HTR-8/SVneo (cell line): ENCODE measurements around the gene GTF2A1L.
"Not testable (repeated sequence)": the region's sequence is repeated elsewhere in the genome, so short reads cannot be mapped to it uniquely, and the experiment has no call there.

Experiments
- DNase-seq: peaks from one replicate; pipeline ENCODE4 v3.0.0; 2011; ENCODE audit warnings: low spot score, mixed read lengths; ENCODE audit not compliant: insufficient read length
- FAIRE-seq: peaks from 2 replicates; lab custom pipeline; 2011; peaks lifted over from hg19 to GRCh38; lab: Jason Lieb, UNC

GTF2A1L gene

DNA sequence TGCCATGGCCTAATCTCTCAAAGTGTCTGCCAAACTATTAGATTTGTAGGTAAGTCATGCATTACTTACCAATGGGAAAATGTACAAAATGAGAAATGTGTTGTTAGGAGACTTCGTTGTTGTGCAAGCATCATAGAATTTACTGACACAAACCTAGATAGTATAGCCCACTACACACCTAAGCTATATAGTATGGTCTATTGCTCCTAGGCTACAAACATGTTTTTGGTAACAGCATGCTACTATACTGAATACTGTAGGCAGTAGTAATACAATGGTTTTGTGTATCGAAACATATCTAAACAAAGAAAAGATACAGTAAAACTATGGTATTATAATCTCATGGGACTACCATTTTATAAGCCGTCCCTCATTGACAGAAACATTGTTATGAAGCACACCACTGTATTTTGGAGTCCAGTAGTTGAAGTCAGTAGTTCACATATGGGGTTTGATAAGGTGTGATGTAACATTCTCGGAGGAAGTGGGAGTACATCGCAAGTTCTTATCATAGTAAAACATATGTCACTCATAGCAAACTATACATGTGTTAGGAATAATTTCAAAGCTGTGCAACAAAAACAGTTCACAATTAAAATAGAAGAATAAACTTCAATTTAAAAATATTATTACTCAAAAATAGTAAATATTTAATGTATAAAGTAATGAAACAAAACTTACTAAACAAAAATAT is 12.0 kb upstream of the GTF2A1L start:
- no peak for DNase-seq
- FAIRE-seq, result no peak

DNA sequence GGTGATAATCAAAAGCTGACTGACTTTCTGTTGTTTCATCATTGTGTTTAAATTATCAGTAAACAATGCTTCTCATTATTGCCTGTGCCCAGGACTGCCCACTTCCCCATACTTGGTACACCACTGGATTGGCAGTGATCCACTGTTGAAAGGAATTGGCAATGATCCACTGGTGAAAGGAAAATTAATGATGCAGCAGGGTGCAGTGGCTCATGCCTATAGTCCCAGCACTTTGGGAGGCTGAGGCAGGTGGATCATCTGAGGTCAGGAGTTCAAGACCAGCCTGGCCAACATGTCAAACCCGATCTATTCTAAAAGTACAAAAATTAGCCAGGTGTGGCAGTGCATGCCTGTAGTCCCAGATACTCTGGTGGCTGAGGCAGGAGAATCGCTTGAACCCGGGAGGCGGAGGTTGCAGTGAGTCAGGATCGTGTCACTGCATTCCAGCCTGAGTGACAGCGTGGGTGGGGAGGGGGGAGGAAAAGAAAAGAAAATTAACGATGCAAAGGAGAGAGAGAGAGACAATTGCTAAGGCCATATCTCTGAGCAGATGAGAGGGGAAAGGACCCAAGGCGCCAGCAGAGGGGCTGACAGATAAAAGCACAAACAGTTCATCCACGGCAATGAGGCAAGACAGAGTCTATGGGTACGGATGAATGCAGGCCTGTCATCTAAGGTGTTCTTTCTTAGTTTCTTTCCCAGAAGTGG is 10.2 kb upstream of the GTF2A1L start:
- DNase-seq (no peak), FAIRE-seq (no peak)

DNA sequence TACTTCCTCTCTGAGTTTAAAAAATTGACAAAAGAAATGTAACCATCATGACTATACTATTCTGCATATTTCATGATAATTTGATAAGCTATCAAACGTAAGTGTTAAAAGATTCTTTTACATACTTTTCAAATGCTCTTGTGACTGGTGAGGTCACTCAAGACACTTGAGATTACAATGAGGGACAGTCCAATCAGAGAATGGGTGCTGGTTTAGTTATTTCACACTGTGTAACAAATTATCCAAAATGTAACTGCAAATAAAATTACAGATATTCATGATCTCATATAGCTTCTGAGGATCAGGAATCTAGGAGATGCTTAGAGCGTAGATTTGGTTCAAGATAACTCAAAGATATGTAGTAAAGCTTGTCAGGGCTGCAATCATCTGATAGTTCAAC is 4.4 kb upstream of the GTF2A1L start:
- FAIRE-seq (no peak), DNase-seq (no peak)

DNA sequence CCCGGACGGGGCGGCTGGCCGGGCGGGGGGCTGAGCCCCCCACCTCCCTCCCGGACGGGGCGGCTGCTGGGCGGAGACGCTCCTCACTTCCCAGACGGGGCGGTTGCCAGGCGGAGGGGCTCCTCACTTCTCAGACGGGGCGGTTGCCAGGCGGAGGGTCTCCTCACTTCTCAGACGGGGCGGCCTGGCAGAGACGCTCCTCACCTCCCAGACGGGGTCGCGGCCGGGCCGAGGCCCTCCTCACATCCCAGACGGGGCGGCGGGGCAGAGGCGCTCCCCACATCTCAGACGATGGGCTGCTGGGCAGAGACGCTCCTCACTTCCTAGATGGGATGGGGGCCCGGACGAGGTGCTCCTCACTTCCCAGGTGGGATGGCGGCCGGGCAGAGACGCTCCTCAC is 3.1 kb upstream of the GTF2A1L start:
- DNase-seq, FAIRE-seq: not testable (repeated sequence)

DNA sequence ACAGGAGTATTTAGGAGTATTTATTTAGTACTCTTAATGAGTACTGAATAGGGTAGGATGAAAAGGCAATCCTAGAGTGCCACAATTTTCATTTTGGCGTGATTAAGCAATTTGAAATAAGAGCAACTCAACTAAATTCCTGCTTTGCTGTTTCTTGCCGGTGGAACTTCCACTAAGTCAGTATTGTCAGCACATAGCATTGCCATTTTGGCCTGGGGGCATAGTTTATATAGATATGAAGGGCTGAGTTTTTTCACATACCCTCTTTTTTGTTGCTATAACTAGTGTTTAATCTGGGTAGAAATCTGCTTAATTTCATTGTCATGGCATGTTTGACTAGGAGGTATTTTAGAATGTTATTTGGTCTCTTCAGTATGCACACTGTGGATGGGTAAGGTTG is 1.9 kb downstream of the GTF2A1L start:
- DNase-seq (no peak), FAIRE-seq (no peak)

DNA sequence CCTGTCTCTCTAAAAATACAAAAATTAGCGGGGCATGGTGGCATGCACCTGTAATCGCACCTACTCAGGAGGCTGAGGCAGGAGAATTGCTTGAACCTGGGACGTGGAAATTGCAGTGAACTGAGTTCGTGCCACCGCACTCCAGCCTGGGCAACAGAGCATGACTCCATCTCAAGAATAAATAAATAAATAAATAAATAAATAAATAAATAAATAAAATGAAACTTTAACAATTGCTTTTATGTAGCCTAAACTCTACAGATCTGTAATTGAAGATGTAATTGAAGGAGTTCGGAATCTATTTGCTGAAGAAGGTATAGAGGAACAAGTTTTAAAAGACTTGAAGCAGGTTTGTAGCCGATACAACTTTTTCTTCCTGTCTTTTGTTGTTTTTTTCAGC is 2.9 kb downstream of the GTF2A1L start:
- DNase-seq, result no peak

DNA sequence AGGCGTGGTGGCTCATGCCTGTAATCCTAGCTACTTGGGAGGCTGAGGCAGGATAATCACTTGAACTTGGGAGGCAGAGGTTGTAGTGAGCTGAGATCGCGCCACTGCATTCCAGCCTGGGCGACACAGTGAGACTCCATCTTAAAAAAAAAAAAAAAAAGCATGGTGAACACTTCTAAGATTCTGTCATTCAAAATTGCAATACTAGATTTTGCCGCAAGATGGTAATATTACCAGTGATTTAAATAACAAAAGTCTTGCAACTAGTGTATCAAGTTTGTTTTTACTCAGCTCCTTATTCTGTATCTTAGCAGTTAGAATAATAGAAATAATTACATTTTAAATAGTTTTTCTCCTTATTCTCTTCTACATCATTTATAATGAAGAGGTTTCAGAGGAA is 5.0 kb downstream of the GTF2A1L start:
- not testable (repeated sequence) for DNase-seq, FAIRE-seq

More for the DNA sequence above, 2.9 kb downstream of the GTF2A1L start:
- FAIRE-seq, result no peak

DNA sequence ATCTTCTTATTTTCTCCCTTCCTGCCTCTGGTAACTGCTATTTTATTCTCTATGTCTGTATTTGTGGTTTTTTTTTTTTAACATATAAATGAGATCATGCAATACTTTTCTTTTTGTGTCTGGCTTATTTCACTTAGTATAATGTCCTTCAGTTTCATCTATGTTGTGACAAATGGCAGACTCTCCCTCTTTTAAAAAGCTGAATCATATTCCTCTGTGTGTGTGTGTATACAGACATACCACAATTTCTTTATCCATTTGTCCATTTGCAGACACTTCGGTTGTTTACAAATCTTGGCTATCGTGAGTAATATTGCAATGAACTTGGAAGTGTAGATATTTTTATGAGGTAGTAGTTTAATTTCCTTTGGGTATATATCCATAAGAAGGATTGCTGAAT is 7.0 kb downstream of the GTF2A1L start:
- FAIRE-seq (no peak), DNase-seq (no peak)

DNA sequence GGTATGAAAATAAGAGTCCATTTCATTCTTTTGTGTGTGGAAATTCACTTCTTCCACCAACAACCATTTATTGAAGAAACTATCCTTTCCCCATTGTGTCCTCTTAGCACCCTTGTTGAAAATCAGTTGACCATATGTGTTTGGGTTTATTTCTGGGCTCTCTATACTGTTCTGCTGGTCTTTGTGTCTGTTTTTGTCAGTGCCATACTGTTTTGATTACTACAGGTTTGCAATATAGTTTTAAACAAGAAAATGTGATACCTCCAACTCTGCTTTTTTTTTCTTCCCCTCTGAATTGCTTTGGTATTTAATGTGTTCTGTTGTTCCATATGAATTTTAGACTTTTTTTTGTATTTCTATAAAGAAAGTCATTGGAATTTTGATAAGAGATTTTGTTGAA is 8.4 kb downstream of the GTF2A1L start:
- no peak for FAIRE-seq
- DNase-seq, result no peak

DNA sequence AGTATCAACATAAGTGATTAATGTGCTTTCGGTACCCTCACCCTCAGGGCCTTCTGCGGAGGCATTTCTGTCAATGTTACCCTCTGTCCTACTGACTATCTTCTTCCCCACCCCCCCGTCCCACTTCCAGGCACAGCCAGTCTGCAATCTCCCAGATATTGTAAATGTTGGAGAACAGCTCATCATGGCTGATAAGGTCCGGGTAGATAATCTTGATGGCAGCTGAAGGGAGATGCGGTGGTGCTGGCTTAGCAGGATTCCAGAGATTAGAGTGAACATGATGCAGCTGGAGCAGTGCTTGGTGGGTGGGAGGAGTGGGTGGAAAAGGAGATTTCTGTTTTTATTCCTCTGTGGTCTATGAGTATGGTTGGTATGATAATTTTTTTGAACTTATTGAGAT is 15.5 kb downstream of the GTF2A1L start:
- no peak for FAIRE-seq
- no peak for DNase-seq

DNA sequence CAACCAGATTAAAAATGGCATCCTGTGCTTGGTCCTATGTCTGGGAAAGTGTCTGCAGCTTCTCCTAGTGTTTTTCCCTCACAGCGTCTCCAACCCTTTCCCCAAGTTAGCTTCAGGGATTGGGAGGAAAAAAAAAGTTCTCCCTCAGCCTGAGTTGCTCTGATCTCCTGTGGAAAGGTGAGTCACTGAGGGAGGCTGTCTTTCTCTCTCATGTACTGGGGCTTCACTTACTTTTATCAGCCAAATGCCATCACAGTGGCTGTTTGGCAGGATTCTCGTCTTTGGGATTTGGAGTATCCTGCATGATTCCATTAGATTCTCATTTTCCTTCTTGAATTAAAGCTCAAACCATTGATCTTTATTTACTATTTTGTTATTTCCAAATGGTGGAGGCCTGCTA is 18.1 kb downstream of the GTF2A1L start:
- FAIRE-seq, result no peak
- no peak for DNase-seq

DNA sequence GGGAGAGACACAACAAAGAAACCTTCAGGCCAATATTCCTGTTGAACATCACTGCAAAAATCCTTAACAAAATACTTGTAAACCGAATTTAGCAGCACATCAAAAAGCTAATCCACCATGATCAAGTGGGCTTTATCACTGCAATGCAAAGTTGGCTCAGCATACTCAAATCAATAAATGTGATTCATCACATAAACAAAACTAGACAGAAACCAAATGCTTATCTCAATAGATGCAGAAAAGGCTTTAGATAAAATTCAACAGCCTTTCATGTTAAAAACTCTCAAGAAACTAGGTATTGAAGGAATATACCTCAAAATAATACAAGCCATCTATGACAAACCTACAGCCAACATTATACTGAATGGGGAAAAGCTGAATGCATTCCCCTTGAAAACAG is 20.6 kb downstream of the GTF2A1L start:
- no peak for DNase-seq
- FAIRE-seq, result no peak

DNA sequence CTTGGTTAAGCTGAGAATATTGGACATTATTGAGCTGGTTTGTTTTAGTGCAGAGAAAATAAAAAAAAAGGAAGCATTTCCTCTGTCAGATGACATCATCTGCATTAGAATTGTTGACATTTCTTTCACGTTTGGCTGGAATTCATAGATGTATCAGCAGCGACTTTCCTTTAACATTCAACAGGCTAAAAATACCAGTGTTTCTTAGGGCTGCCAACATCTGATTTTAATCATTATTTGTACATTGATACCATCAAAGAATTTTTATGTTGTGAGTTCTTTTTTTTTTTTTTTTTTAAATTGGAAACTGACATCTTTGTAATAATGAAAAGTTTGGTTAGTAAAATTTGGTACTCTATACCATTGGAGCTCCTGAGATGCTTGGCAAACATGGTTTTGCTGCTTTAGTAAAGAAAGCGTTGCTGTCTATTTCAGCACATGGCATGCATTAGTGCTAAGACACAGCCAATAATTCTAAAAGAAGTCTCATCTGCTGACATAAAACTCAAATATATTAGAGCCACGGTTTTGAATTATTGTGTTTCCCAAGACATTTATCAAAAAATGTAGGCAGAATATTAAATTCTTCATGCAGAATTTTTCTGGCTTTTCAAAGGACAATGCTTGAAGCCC is 33.6 kb downstream of the GTF2A1L start:
- no peak for FAIRE-seq

DNA sequence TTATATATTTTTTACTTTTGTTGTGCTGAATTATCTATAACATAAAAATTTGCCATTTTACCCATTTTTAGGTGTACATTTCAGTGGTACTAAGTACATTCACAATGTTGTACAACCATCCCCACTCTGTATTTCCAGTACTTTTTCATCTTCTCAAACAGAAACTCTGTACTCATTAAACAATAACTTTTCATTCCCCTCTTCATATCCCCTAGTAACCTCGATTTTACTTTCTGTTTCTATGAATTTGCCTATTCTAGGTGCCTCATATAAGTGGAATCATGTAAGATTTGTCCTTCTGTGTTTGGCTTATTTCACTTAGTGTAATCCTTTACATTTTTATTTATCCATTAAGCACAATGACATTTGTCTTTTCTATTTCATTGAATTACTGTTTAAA is 51.3 kb downstream of the GTF2A1L start:
- no peak for DNase-seq
- no peak for FAIRE-seq

More for the DNA sequence above, 33.6 kb downstream of the GTF2A1L start:
- no peak for DNase-seq

DNA sequence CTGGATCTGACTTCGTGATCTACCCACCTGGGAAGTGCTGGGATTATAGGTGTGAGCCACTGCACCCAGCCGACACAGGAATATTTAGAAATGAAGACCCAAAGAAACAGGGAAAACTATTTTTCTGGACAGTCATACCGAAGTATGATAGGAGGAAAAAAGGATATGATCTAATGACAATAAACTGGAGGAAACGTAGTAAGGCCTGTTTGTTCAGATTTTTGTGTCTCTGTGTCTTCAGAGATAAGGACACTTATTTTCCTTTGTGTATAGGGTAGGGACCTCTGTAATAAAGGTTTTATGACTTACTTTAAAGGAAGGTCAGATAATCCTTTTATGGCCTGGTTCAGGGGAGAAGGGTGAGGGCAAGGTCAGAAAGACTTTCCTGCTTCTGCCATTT is 55.9 kb downstream of the GTF2A1L start:
- FAIRE-seq (no peak), DNase-seq (no peak)

DNA sequence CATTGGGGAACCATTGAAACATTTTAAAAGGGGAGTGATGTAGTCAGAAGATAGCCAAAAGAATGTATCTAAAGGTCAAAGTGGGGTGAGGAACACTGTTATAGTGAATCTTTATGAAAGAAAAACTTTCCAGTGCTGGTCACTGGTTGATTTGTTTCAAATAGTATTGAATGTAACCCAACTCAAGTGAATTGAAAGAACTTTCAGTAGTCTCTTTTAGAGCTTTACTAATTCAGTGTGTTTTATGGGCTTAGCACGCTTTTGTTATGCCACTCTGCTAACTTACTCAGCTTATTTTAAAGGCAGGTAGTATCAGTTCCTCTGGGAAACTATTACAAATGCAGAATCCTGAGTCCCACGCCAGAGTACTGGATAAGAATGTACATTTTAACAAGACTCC is 57.3 kb downstream of the GTF2A1L start:
- FAIRE-seq (no peak), DNase-seq (no peak)

DNA sequence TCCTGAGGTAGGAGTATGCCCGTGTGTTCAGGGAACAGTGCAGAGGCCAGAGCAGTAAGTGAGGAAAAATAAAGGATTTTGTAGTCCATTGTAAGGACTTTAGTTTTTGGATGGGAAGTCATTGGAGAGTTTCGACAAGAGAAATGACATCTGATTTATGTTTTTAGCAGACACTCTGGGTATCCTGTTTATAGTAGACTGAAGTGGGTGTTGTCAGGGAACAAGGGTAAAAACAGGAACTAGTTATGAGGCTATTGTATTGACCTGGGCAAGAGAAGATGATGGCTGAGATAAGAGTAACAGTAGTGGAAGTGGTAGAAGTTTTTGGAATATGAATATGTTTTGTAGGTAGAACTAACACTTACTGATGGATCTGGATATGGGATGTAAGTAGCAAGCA is 59.8 kb downstream of the GTF2A1L start:
- FAIRE-seq (no peak), DNase-seq (no peak)

DNA sequence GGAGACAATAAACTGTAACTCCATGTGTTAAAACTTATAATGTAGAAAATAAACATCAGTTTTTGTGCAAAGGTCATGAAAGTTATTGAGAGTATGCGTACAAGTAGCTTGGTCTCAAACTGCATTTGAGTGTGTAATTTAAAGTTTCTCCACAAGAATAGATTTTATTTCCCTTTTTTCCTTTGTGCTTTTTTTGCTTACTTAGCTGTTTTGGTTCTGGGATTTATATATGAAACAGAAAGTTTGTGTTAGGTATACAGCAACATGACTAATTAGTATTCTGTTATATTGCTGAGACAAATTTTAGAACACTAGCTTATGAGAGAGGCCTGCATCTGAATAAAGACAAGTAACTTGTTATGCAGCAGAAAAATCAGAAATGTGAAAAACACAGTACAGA is 67.5 kb downstream of the GTF2A1L start:
- DNase-seq, result no peak
- no peak for FAIRE-seq

DNA sequence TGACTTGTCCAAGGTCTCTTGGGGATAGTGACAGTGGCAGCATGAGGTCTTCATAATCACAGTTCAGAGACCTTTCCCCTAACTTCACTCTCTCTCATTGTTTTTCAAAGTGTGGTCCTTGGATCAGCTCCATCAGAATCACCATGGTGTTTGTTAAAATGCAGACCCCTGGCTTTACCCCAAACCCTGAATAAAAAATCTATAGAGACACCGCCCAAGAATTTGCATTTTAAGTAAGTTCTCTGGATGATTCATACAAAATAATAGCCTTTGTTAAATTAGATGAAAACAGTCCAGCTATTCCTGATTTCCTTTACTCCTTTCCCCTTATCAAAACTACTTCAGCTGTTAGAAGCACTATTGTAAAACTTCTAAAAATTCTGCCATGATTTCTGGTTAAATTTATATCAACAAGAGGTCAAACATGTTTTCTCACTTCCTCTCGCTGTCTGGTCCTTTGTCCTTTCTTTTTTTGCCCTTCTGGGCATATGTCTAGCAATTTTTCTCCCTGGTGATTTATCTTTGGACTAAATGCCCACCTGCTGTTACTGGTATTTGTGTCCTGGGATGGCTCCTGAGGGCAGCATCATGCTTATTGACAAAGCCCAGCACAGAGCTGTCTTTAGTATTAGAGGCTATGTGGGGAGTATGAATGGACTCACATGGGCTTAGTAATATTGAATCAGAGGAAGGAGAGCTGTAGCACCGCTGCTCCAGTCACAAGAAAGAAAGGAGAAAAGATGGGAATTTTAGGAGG is 74.5 kb downstream of the GTF2A1L start:
- DNase-seq (no peak), FAIRE-seq (no peak)

DNA sequence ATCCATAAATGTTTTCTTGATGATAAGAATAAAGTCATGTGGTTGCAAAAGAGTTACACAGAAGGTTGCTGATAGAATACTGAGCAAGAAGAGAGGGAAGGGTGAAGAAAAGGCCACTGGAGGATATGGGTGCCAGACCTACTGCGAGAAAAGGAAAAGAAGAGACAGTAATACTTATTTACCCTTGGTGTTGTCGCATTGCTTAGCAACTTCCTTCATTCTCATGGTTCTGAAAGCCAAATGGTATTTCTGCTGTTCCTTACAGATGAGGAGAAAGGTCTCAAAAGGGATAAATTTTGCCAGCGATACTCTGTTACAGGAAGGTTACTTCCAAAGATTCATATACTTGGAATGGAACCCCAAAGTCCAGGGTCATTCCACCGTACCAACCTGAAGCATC is 75.4 kb downstream of the GTF2A1L start:
- FAIRE-seq (no peak), DNase-seq (no peak)

DNA sequence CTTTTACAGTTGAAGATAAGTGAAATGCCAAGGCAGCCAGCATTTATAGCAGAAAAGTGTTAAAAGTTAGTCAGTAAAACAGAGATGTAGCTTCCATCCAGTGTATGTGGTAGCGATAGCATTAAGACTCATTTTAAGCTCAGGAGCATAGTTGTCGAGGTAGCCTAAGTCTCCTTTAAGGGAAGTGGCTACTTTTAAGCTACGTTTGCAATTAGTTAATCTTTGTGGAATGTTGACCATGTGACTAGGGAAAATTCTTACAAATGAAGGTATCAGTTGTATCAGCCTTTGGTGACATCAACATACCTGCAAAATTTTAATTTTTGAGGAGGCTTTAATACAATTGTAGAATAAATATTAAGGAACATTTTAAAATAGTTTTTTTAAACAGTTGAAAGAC is 76.0 kb downstream of the GTF2A1L start:
- DNase-seq (no peak), FAIRE-seq (no peak)
